HepG2 (cell line): ENCODE measurements around the gene RITA1. TPM values are rescaled to one million over a fixed set of nuclear protein-coding genes. Genes with fewer than 3 reads are reported as not detected.

Experiments
- ATAC-seq: fragments of 200-7000 bp; cut with Tn5 transposase; 3 replicates; pipeline ENCODE4 v1.9.1; 2020; ENCODE audit warnings: mild to moderate bottlenecking, moderate library complexity
- BruUV-seq: library from RNA; stranded (reverse); fragments of 400-500 nt; replicated peaks from 2 replicates; lab custom pipeline; 2021; lab: Mats Ljungman, UMichigan
- CTCF ChIA-PET: fragments of 300-600 bp; formaldehyde crosslinking; extraction: SDS; loops from one replicate; lab custom pipeline; 2021; ENCODE audit warnings: low total read pairs, inconsistent platforms, low intra/inter-chr PET ratio; lab: Yijun Ruan, JAX
- POLR2A ChIA-PET: fragments of 350-600 bp; sonication (Branson Sonifier 250); formaldehyde crosslinking; loops from one replicate; lab custom pipeline; 2020; ENCODE audit warnings: antibody characterized with exemption, inconsistent platforms; lab: Yijun Ruan, JAX
- DNase-seq: peaks from one replicate; pipeline ENCODE4 v3.0.0-alpha.2; 2015; ENCODE audit warnings: low spot score
- FAIRE-seq: peaks from 3 replicates; lab custom pipeline; 2011; peaks lifted over from hg19 to GRCh38; lab: Jason Lieb, UNC
- H2AFZ ChIP-seq: one replicate; pipeline ENCODE4 v1.6.1; 2011; ENCODE audit warnings: low read length, inconsistent platforms
- H3K27ac ChIP-seq: fragments of 300-600 bp; 3 replicates; pipeline ENCODE4 v1.8.0; 2011; ENCODE audit warnings: mixed run types, mild to moderate bottlenecking, mixed read lengths, low read length, inconsistent platforms; ENCODE audit not compliant: insufficient read depth; ENCODE audit errors: extremely low read length
- H3K27me3 ChIP-seq, 2 experiments: fragments of 200-600 bp in 1 of 2; 2 replicates in 1 of 2; 3 replicates in 1 of 2; pipeline versions ENCODE4 v1.6.0 to v1.8.0; 2011; ENCODE audit warnings: low read length in 2 of 2, mild to moderate bottlenecking in 2 of 2, moderate library complexity in 2 of 2, inconsistent platforms in 1 of 2; ENCODE audit not compliant: insufficient read depth in 2 of 2, control insufficient read depth in 1 of 2
- H3K36me3 ChIP-seq, 2 experiments: fragments of 200-600 bp in 1 of 2; replicated peaks in 1 of 2; 2 replicates in 1 of 2; 3 replicates in 1 of 2; pipeline versions ENCODE4 v1.5.1 to v1.8.0; 2011; ENCODE audit warnings: low read length in 2 of 2, inconsistent platforms in 1 of 2; ENCODE audit not compliant: insufficient read depth in 2 of 2, control insufficient read depth in 1 of 2
- H3K4me1 ChIP-seq: 2 replicates; pipeline ENCODE4 v1.5.1; 2012; ENCODE audit warnings: low read length, inconsistent platforms; ENCODE audit not compliant: insufficient read depth
- H3K4me2 ChIP-seq: 2 replicates; pipeline ENCODE4 v1.6.0; 2011; ENCODE audit warnings: low read depth, low read length, inconsistent platforms
- H3K4me3 ChIP-seq, 3 experiments: fragments of 200-600 bp in 1 of 3; sonication (generic), shearing (Covaris generic) in 1 of 3; replicated peaks in 1 of 3; 2 replicates each; pipeline ENCODE4 v1.5.1; 2011 to 2016; ENCODE audit warnings: low read length in 3 of 3, inconsistent platforms in 2 of 3, low read depth in 2 of 3, mild to moderate bottlenecking in 2 of 3, control low read depth in 1 of 3, mixed read lengths in 1 of 3; ENCODE audit not compliant: insufficient read depth in 1 of 3
- H3K79me2 ChIP-seq: one replicate; pipeline ENCODE4 v1.6.1; 2011; ENCODE audit warnings: low read length, inconsistent platforms; ENCODE audit not compliant: insufficient read depth
- H3K9ac ChIP-seq: 2 replicates; pipeline ENCODE4 v1.6.0; 2011; ENCODE audit warnings: mild to moderate bottlenecking, low read depth, low read length, inconsistent platforms; ENCODE audit not compliant: insufficient read depth
- H3K9me3 ChIP-seq: 2 replicates; pipeline ENCODE4 v1.5.1; 2012; ENCODE audit warnings: mild to moderate bottlenecking, low read length
- H4K20me1 ChIP-seq: 2 replicates; pipeline ENCODE4 v1.6.0; 2011; ENCODE audit warnings: inconsistent platforms, mild to moderate bottlenecking, low read length, moderate library complexity; ENCODE audit not compliant: insufficient read depth
- CHD2 ChIP-seq: IDR thresholded peaks from 2 replicates; pipeline ENCODE4 v1.6.1; 2011; ENCODE audit warnings: low read depth, low read length, improper control_type of control experiment
- FOXO1 ChIP-seq: sonication (generic); formaldehyde crosslinking; IDR thresholded peaks from 2 replicates; pipeline ENCODE4 v1.4.0; 2020; ENCODE audit warnings: missing genetic modification reagents
- KLF15 ChIP-seq: sonication (generic); formaldehyde crosslinking; IDR thresholded peaks from 2 replicates; pipeline ENCODE4 v1.8.1; 2023; ENCODE audit warnings: borderline replicate concordance, mild to moderate bottlenecking, inconsistent platforms, missing genetic modification reagents, mixed read lengths
- MXI1 ChIP-seq: IDR thresholded peaks from 3 replicates; pipeline ENCODE4 v1.6.1; 2012; ENCODE audit warnings: low read depth, low read length, inconsistent platforms, borderline replicate concordance
- POGK ChIP-seq: sonication (generic); formaldehyde crosslinking; conservative IDR thresholded peaks from 2 replicates; pipeline ENCODE4 v1.8.0; 2022; ENCODE audit warnings: mild to moderate bottlenecking, moderate library complexity, missing genetic modification reagents
- REXO4 ChIP-seq: sonication (generic); formaldehyde crosslinking; IDR thresholded peaks from 2 replicates; pipeline ENCODE4 v1.8.0; 2022; ENCODE audit warnings: missing genetic modification reagents, mild to moderate bottlenecking, borderline replicate concordance
- TEF ChIP-seq: sonication (generic); formaldehyde crosslinking; IDR thresholded peaks from 2 replicates; pipeline ENCODE4 v1.5.0; 2020; ENCODE audit warnings: missing genetic modification reagents
- ZBTB38 ChIP-seq: sonication (generic); formaldehyde crosslinking; IDR thresholded peaks from 2 replicates; pipeline ENCODE4 v1.5.1; 2020; ENCODE audit warnings: mild to moderate bottlenecking, missing genetic modification reagents
- ZNF512 ChIP-seq: sonication (generic); formaldehyde crosslinking; IDR thresholded peaks from 2 replicates; pipeline ENCODE4 v1.4.0; 2020; ENCODE audit warnings: mild to moderate bottlenecking, missing genetic modification reagents
- ZNF615 ChIP-seq: sonication (generic); formaldehyde crosslinking; IDR thresholded peaks from 2 replicates; pipeline ENCODE4 v1.5.0; 2020; ENCODE audit warnings: mild to moderate bottlenecking, missing genetic modification reagents, borderline replicate concordance
- ZNF629 ChIP-seq: sonication (generic); formaldehyde crosslinking; conservative IDR thresholded peaks from 2 replicates; pipeline ENCODE4 v1.5.0; 2020; ENCODE audit warnings: missing genetic modification reagents
- ZNF674 ChIP-seq: sonication (generic); formaldehyde crosslinking; IDR thresholded peaks from 2 replicates; pipeline ENCODE4 v1.5.0; 2020; ENCODE audit warnings: low read depth, mild to moderate bottlenecking, missing genetic modification reagents
- ZNF746 ChIP-seq: sonication (generic); formaldehyde crosslinking; IDR thresholded peaks from 2 replicates; pipeline ENCODE4 v1.8.0; 2022; ENCODE audit warnings: mild to moderate bottlenecking, missing genetic modification reagents
- ZNF891 ChIP-seq: sonication (generic); formaldehyde crosslinking; IDR thresholded peaks from 2 replicates; pipeline ENCODE4 v1.5.0; 2020; ENCODE audit warnings: mild to moderate bottlenecking, missing genetic modification reagents
- WGBS: methylation state at CpG from one replicate; pipeline ENCODE4 v1.1.6; 2017; ENCODE audit warnings: low lambda C conversion rate; 5-methylcytosine and 5-hydroxymethylcytosine counted together
- in situ Hi-C: cut with HindIII; loops from 2 replicates; pipeline ENCODE4 v1.10.0; 2017; ENCODE audit warnings: low pct_unique_long_range_greater_than_20kb; ENCODE audit not compliant: extremely low pct_ligation_motif_present
- intact Hi-C: fragments of 100-400 bp; cut with micrococcal nuclease; formaldehyde crosslinking; loops from one replicate; pipeline ENCODE4 v1.10.0; 2022; ENCODE audit not compliant: unreplicated experiment
- polyA plus RNA-seq, 8 experiments: library from polyadenylated mRNA; depleted of rRNA in 3 of 8; stranded (reverse) in 7 of 8; unstranded in 1 of 8; fragments of >200 nt; fragmentation: Illumina TruSeq in 4 of 8; extraction: Trizol in 4 of 8; gene quantifications; 2 replicates each; pipeline versions ENCODE4 v1.2.1 to v1.2.3, GENCODE V29; 2011 to 2016; ENCODE audit warnings: low read depth in 4 of 8, missing spikeins in 1 of 8, mixed read lengths in 1 of 8; ENCODE audit not compliant: insufficient read depth in 1 of 8
- total RNA-seq, 5 experiments: library from RNA; depleted of rRNA; stranded (reverse); fragments of >200 nt; fragmentation: Illumina TruSeq; extraction: Trizol; gene quantifications; 2 replicates each; pipeline ENCODE4 v1.2.3, GENCODE V29; 2016; ENCODE audit warnings: low read depth in 1 of 5
- TF ChIP-seq, protein P1 (sequence below): sonication (generic); formaldehyde crosslinking; IDR thresholded peaks from 2 replicates; pipeline ENCODE4 v1.5.1; 2020; ENCODE audit warnings: mild to moderate bottlenecking, missing genetic modification reagents, moderate library complexity

The RITA1 gene
- total and polyA plus RNA-seq, 2 of the 13 experiments (the other 11 are each of a cell fraction or from before 2014, with no cell fraction given) = 12.4 to 28.9 TPM

DNA sequence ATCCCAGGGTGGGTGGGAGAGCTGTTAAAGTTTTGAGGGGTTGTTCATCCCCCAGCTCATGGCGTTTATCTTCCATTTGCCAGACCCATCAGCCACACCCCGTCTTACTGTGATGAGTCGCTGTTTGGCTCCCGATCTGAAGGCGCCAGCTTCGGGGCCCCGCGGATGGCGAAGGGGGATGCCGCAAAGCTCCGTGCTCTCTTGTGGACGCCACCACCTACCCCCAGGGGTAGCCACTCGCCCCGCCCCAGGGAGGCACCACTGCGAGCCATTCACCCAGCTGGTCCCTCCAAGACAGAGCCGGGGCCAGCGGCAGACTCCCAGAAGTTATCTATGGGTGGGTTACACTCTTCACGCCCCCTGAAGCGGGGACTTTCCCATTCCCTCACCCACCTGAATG is 5.7 kb downstream of the RITA1 start:
- TF ChIP-seq CHD2 (no peak), ZNF674 (CRISPR knock-in tag) (no peak), POGK (CRISPR knock-in tag) (no peak), ZBTB38 (no peak), ZNF629 (no peak), REXO4 (CRISPR knock-in tag) (no peak), ZNF512 (CRISPR knock-in tag) (no peak), MXI1 (no peak), TEF (CRISPR knock-in tag) (no peak), FOXO1 (CRISPR knock-in tag) (no peak), ZNF891 (CRISPR knock-in tag) (no peak), ZNF746 (CRISPR knock-in tag) (no peak), KLF15 (no peak), ZNF615 (CRISPR knock-in tag) (no peak)
- TF ChIP-seq, protein P1, sequence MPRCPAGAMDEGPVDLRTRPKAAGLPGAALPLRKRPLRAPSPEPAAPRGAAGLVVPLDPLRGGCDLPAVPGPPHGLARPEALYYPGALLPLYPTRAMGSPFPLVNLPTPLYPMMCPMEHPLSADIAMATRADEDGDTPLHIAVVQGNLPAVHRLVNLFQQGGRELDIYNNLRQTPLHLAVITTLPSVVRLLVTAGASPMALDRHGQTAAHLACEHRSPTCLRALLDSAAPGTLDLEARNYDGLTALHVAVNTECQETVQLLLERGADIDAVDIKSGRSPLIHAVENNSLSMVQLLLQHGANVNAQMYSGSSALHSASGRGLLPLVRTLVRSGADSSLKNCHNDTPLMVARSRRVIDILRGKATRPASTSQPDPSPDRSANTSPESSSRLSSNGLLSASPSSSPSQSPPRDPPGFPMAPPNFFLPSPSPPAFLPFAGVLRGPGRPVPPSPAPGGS (CRISPR knock-in tag) = no peak
- in situ Hi-C loops (loop anchor here (10.0 kb wide), 1 partner anchor 164 kb away; the partner anchor contains the start of gene PLBD2), intact Hi-C loops (loop anchor here (10.0 kb wide), 2 partner anchors 84 to 234 kb away; partner anchors contain the start of gene SDSL)
- ATAC-seq (no peak), DNase-seq (no peak), FAIRE-seq (no peak)
- no TSS peak for BruUV-seq
- H3K4me3 ChIP-seq = no peak overlapping the region
- CTCF ChIA-PET = no interaction called here
- H3K4me1 ChIP-seq = peaks cover 27% of the 10 kb centered on the region
- H3K9me3 ChIP-seq = no peaks in the 10 kb centered on the region
- no peak overlapping the region for H3K4me2 ChIP-seq
- H3K27me3 ChIP-seq = no peaks in the 10 kb centered on the region
- 98% methylated on average over 7 of the region's 19 CpGs for WGBS
- H4K20me1 ChIP-seq = no peaks in the 10 kb centered on the region
- no peak overlapping the region for H2AFZ ChIP-seq
- no peak overlapping the region for H3K9ac ChIP-seq
- POLR2A ChIA-PET = no interaction called here
- H3K36me3 ChIP-seq = peaks cover 11 to 18% of the 10 kb centered on the region in 2 experiments; a peak in 4 of 5 replicates
- peaks cover 17% of the 10 kb centered on the region for H3K79me2 ChIP-seq
- H3K27ac ChIP-seq = no peak overlapping the region
